Natural killer cell treated with Interleukin-12 subunit alpha and Interleukin-12 subunit beta and Interleukin-15 and Interleukin-18, amount 100 ng/mL, for 72 hours (primary cell): ENCODE data around the gene NUDT2. TPM values are rescaled to one million over a fixed set of nuclear protein-coding genes. Genes with fewer than 3 reads are reported as not detected.
"Not testable (repeated sequence)": the region's sequence is repeated elsewhere in the genome, so short reads cannot be mapped to it uniquely, and the experiment has no call there.

ENCODE experiments used
- ATAC-seq, 2 donors: fragments of 150-1000 bp; cut with Tn5 transposase in 1 of 2; sonication (Bioruptor Pico), chemical (Tn5 transposase) in 1 of 2; 2 replicates each; pipeline ENCODE4 v1.10.0; 2021
- DNase-seq: peaks from one replicate; pipeline ENCODE4 v3.0.0; 2022; ENCODE audit warnings: low spot score
- H3K27ac Mint-ChIP-seq, 2 donors: 1 replicate in 1 of 2; 2 replicates in 1 of 2; pipeline ENCODE4 v1.8.0; 2022; ENCODE audit warnings: mixed read lengths in 2 of 2, mild to moderate bottlenecking in 1 of 2, moderate library complexity in 1 of 2
- H3K27me3 Mint-ChIP-seq, 2 donors: 1 replicate in 1 of 2; 2 replicates in 1 of 2; pipeline ENCODE4 v1.8.0; 2022; ENCODE audit warnings: mixed read lengths in 2 of 2
- H3K36me3 Mint-ChIP-seq: one replicate; pipeline ENCODE4 v1.8.0; 2022; ENCODE audit warnings: mixed read lengths
- H3K4me1 Mint-ChIP-seq, 2 donors: 1 replicate in 1 of 2; 2 replicates in 1 of 2; pipeline ENCODE4 v1.8.0; 2022; ENCODE audit warnings: low read depth in 2 of 2, mixed read lengths in 2 of 2, mild to moderate bottlenecking in 1 of 2
- H3K4me3 Mint-ChIP-seq: one replicate; pipeline ENCODE4 v1.8.0; 2022; ENCODE audit warnings: mixed read lengths
- H3K9me3 Mint-ChIP-seq: 2 replicates; pipeline ENCODE4 v1.8.0; 2022; ENCODE audit warnings: mixed read lengths
- total RNA-seq, 2 donors: library from RNA; stranded (reverse); gene quantifications; one replicate each; pipeline ENCODE4 v1.2.3, GENCODE V29; 2022

The NUDT2 gene
- total RNA-seq, 2 donors from 2014 or later = 16.4 to 28.9 TPM

DNA sequence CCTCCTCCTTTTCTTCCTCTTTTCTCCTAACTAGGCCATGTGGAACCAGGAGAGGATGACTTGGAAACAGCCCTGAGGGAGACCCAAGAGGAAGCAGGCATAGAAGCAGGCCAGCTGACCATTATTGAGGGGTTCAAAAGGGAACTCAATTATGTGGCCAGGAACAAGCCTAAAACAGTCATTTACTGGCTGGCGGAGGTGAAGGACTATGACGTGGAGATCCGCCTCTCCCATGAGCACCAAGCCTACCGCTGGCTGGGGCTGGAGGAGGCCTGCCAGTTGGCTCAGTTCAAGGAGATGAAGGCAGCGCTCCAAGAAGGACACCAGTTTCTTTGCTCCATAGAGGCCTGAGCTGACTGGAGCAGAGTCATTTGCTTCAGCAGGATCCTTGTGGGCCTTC, 13.7 kb downstream of the NUDT2 start:
- H3K9me3 Mint-ChIP-seq = no peaks in the 10 kb centered on the region

DNA sequence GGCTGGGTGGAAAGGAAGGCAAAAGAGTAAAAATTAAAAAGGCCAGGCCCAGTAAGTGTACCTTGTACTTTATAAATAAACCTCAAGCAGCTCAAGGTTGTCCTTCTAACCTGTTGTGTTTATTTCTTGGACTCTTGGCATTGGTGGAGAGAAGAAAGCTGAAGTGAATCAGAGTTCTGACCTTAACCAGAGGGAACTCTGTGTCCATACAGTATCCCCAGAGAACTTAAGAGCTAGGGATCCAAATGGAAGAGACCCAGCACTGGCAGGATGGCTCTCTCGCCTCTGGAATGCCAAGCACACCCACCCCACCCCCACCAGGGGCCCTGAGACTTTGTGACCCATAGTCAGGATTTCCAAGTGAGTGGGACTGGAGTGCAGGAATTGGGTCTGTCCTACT, 14.2 kb downstream of the NUDT2 start:
- Mint-ChIP-seq H3K27me3 (no peaks in the 10 kb centered on the region), H3K9me3 (no peaks in the 10 kb centered on the region), H3K36me3 (peaks cover 5% of the 10 kb centered on the region), H3K4me1 (no peaks in the 10 kb centered on the region), H3K27ac (no peak overlapping the region), H3K4me3 (no peak overlapping the region)
- no peak for ATAC-seq
- DNase-seq = no peak

More for the DNA sequence above, 13.7 kb downstream of the NUDT2 start:
- no peaks in the 10 kb centered on the region for H3K4me1 Mint-ChIP-seq
- H3K4me3 Mint-ChIP-seq = no peak overlapping the region
- H3K36me3 Mint-ChIP-seq = peaks cover 5% of the 10 kb centered on the region
- no peak overlapping the region for H3K27ac Mint-ChIP-seq
- H3K27me3 Mint-ChIP-seq = no peaks in the 10 kb centered on the region
- no peak for DNase-seq
- ATAC-seq = no peak

DNA sequence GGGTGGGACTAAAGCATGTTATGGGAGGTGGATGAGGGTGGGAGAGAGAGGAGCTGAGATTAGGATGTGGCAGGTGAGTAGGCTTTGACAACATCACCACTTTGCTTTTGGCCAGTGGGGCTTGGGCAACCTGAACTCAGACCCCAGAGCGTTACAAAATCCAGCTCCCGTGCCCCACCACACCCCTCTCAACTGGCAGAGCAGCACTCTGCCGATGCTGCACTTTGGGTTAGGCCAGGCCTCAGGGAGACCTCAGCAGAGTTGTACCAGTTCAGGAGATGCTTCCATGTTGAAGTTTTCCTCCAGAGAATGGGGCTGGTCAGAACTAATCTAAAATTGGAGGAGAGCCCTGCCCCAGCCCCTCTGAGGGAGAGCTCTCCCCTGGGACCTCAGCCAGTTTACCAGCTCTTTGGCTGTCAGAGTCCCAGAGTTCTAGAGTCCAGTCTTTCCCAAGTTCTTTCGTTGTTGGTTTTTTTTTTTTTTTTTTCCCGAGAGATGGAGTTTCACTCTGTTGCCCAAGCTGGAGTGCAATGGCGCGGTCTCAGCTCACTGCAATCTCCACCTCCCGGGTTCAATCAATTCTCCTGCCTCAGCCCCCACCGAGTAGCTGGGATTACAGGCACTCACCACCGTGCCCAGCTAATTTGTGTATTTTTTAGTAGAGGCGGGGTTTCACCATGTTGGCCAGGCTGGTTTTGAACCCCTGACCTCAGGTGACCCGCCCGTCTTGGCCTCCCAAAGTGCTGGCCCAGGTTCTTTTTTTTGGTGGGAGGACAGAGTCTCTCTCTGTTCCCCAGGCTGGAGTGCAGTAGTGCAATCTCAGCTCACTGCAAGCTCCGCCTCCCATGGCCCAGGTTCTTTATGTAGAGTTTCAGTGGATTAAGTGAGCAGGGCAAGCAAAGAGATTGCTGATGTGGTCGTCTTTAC, 17.8 kb downstream of the NUDT2 start:
- no peaks in the 10 kb centered on the region for H3K9me3 Mint-ChIP-seq
- H3K27ac Mint-ChIP-seq = no peak overlapping the region
- H3K27me3 Mint-ChIP-seq = no peaks in the 10 kb centered on the region
- no peak overlapping the region for H3K4me3 Mint-ChIP-seq
- no peaks in the 10 kb centered on the region for H3K4me1 Mint-ChIP-seq
- ATAC-seq (no peak), DNase-seq (no peak)
- peaks cover 6% of the 10 kb centered on the region for H3K36me3 Mint-ChIP-seq

DNA sequence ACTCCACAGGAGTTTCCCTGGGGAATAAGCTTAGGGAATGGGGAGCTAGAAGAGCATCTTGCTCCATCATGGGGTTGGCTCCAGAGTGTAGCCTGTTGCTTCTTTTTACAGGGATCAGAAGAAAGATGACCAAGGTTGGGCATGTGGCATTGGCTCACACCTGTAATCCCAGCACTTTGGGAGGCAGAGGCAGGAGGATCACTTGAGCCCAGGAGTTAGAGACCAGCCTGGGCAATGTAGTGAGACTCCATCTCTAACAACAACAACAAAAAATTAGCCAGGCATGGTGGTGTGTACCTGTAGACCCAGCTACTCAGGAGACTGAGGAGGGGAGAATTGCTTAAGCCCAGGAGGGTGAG, 18.4 kb downstream of the NUDT2 start:
- Mint-ChIP-seq H3K9me3 (no peaks in the 10 kb centered on the region), H3K27me3 (no peaks in the 10 kb centered on the region), H3K27ac (no peak overlapping the region), H3K4me1 (no peaks in the 10 kb centered on the region), H3K36me3 (peaks cover 6% of the 10 kb centered on the region), H3K4me3 (no peak overlapping the region)
- DNase-seq (no peak), ATAC-seq (no peak)

DNA sequence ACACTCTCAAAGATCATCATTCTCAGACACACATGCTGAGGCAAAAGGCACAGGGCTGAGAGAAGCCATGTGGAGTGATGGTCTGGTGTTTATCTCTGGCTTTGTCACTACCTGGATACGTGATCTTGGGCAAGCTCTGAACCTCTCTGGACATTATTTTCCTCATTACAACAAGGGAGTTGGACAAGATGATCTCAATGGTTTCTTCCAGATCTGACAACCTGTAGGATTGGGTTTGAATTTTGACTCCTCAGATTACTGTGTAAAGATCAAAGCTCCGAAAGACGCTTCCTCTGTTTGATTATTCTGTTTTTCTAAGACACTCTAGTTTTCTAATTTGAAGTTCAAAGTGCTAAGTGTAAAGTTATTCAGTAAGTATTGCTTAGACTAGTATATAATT, 20.0 kb downstream of the NUDT2 start:
- Mint-ChIP-seq H3K27me3 (no peaks in the 10 kb centered on the region), H3K4me1 (no peaks in the 10 kb centered on the region), H3K4me3 (no peak overlapping the region), H3K36me3 (peaks cover 6% of the 10 kb centered on the region), H3K27ac (no peak overlapping the region), H3K9me3 (no peaks in the 10 kb centered on the region)
- ATAC-seq (no peak), DNase-seq (no peak)

DNA sequence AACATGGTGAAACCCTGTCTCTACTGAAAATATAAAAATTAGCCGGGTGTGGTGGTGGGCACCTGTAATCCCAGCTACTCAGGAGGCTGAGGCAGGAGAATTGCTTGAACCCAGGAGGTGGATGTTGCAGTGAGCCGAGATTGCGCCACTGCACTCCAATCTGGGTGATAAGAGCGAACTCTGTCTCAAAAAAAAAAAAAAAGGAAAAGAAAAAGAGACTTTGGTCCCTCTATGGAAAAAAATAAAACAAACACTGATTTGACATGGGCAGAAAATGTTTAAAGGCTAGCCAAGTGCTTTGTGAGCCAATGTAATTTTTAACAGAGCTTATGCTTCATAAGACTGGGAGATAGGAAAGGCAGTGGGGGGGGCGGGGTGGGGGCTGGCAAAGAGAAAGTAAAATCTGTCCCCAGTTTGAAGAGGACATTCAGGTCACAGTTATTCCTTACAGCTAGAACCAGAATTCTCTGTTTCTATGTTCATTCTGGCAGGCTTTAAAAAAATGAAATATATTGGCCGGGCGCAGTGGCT, 22.8 kb downstream of the NUDT2 start:
- not testable (repeated sequence) for H3K27me3 Mint-ChIP-seq, H3K27ac Mint-ChIP-seq, H3K4me1 Mint-ChIP-seq, ATAC-seq, DNase-seq, H3K9me3 Mint-ChIP-seq, H3K4me3 Mint-ChIP-seq
- peaks cover 12% of the 10 kb centered on the region for H3K36me3 Mint-ChIP-seq

DNA sequence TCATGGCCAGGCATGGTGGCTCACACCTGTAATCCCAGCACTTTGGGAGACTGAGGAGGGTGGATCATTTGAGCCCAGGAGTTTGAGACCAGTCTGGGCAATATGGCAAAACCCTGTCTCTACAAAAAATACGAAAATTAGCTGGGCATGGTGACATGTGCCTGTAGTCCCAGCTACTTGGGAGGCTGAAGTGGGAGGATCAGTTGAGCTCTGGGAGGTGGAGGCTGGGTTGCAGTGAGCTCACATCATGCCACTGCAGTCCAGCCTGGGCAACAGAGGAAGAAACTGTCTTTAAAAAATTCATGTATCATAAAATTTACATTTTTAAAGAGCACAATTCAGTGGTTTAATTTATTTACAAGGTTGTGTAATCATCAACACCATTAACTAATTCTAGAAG, 23.6 kb downstream of the NUDT2 start:
- H3K9me3 Mint-ChIP-seq, H3K4me3 Mint-ChIP-seq, DNase-seq, H3K27me3 Mint-ChIP-seq, ATAC-seq, H3K4me1 Mint-ChIP-seq, H3K27ac Mint-ChIP-seq: not testable (repeated sequence)
- peaks cover 16% of the 10 kb centered on the region for H3K36me3 Mint-ChIP-seq

DNA sequence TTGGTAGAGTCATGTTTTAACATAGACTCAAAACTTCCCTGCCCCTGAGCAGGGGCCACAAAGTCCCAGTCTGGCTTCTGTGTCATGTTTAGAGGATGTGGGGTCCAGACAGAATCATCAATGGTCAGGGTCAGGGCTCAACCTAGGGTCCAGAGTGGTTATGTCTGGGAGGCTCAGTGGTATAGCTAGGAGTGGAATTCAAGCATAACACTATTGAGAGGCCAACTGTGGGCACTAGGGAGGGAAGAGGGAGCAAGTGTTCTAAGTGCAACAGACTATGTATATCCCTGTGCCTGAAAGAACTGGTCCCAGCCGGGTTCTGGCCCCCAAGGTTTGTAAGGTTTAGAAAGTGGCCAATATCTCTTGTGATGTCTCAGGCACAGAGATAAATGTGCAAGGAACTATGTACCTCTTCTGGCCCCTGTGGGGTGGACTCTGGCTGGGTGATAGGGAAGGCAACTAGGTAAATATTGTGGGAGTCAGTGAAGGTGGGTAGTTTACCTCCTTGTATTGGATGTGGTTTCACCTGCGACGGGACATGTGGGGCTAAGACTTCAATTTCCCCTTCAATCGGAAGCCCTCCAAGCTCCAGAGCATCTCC, 33.3 kb downstream of the NUDT2 start:
- peaks cover 5% of the 10 kb centered on the region for H3K36me3 Mint-ChIP-seq
- ATAC-seq (no peak), DNase-seq (no peak)
- H3K4me3 Mint-ChIP-seq = no peak overlapping the region
- H3K9me3 Mint-ChIP-seq = no peaks in the 10 kb centered on the region
- H3K27ac Mint-ChIP-seq = no peak overlapping the region
- H3K27me3 Mint-ChIP-seq = no peaks in the 10 kb centered on the region
- peaks cover 0 to 5% of the 10 kb centered on the region in 2 donors for H3K4me1 Mint-ChIP-seq

DNA sequence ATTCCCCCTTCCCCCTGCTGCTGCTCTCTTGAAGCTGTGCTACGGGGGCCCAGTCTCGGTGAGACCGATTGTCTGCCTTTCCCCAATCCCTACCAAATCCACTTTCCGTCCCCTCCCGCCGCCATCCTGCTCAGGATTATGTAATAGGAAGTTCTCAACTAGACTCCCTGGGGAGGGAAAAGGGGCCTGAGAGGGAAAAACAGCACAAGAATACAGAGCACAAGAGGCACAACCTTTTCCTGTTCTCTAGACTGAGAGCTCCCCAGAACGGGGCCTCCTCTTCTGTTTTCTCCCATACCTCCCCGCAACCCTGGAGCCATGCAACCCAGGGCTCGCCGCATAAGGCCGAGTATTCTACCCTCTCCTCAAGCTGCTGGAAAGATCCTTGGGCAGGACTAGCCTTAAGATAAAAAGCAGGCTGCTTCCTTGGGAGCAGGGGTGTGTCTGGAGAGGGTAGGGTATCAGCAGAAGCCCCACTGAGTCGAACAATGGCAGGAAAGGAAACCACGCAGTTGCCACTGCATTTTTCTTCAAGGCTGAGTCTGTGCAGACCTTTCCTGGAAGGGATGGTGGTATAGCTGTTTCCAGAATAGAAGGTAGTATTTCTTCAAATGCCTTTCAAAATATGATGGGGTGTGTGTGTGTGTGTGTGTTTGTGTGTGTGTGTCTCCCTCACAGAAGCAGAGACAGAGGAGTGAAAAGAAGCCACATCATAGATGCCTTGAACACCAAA, 34.4 kb downstream of the NUDT2 start:
- DNase-seq (no peak), ATAC-seq (peak in 1 of 2 donors; percentile 33)
- Mint-ChIP-seq H3K9me3 (no peaks in the 10 kb centered on the region), H3K36me3 (no peaks in the 10 kb centered on the region), H3K4me3 (no peak overlapping the region), H3K27ac (no peak overlapping the region), H3K27me3 (no peaks in the 10 kb centered on the region), H3K4me1 (peaks cover 0 to 5% of the 10 kb centered on the region in 2 donors)

DNA sequence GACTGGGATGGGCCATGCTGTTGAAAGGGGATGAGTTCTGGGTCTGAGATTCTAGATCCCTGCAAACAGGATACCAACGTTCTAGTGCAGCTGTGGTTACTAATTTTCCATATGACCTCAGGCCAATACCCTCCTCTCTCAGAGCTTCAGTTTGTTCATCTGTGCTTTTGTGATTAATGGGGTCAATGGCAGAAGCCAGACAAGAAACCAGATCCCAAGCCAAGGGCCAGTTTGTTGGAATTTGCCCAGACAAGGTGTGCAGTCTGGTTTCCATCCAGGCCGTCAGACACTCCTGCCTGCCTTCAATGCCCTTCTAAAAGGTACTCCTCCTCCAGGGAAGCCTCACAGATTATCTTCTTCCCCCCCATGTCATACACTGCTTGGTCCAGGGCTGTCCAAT, 35.9 kb downstream of the NUDT2 start:
- Mint-ChIP-seq H3K4me1 (peaks cover 0 to 9% of the 10 kb centered on the region in 2 donors), H3K9me3 (no peaks in the 10 kb centered on the region), H3K4me3 (no peak overlapping the region), H3K27me3 (no peaks in the 10 kb centered on the region), H3K27ac (no peak overlapping the region), H3K36me3 (no peaks in the 10 kb centered on the region)
- DNase-seq (no peak), ATAC-seq (no peak)

DNA sequence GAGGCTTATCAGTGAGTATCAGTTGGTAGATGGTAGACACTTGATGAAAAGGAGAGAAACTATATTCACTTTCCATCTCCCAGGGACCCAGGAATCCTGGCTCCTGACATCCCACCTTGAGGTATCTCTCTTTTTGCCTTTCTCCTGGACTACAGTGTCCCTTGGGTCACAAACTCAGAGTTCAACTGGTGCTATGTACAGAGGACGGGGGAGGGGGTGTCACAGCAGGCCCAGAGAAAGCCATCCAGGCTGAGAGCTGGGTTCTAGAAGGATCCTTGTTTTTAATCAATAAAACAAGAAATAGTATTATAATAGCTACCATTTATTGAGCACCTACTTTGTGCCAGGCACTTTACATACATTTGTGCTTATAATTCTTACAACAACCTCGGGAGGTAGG, 37.0 kb downstream of the NUDT2 start:
- no peak overlapping the region for H3K4me3 Mint-ChIP-seq
- no peak for DNase-seq
- ATAC-seq = no peak
- H3K4me1 Mint-ChIP-seq = peaks cover 0 to 11% of the 10 kb centered on the region in 2 donors
- no peaks in the 10 kb centered on the region for H3K9me3 Mint-ChIP-seq
- no peak overlapping the region for H3K27ac Mint-ChIP-seq
- H3K36me3 Mint-ChIP-seq = no peaks in the 10 kb centered on the region
- no peaks in the 10 kb centered on the region for H3K27me3 Mint-ChIP-seq

DNA sequence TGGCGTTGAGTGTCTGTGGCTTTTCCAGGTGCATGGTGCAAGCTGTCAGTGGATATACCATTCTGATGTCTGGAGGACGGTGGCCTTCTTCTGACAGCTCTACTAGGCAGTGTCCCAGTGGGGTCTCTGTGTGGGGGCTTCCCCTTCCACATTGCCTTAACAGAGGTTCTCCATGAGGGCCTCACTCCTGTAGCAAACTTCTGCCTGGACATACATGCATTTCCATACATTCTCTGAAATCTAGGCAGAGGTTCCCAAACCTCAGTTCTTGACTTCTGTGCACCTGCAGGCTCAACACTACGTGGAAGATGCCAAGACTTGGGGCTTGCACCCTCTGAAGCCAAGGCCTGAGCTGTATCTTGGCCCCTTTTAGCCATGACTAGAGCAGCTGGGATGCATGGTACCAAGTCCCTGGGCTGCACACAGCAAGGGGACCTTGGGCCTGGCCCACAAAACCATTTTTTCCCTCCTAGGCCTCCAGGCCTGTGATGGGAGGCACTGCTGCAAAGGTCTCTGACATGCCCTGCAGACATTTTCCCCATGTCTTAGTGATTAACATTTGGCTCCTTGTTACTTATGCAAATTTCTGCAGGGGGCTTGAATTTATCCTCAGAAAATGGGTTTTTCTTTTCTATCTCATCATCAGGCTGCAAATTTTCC, 38.5 kb downstream of the NUDT2 start:
- not testable (repeated sequence) for ATAC-seq, H3K27me3 Mint-ChIP-seq, H3K36me3 Mint-ChIP-seq

DNA sequence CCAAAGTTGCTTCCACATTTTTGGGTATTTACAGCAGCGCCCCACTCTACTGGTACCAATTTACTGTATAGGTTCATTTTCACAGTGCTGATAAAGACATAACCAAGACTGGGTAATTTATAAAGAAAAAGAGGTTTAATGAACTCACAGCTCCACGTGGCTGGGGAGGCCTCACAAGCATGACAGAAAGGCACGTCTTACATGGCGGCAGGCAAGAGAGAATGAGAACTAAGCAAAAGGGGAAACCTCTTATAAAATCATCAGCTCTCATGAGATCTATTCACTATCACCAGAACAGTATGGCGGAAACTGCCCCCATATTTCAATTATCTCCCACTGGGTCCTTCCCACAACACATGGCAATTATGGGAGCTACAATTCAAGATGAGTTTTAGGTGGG, 39.4 kb downstream of the NUDT2 start:
- ATAC-seq, DNase-seq, H3K9me3 Mint-ChIP-seq, H3K27ac Mint-ChIP-seq, H3K36me3 Mint-ChIP-seq, H3K4me3 Mint-ChIP-seq, H3K27me3 Mint-ChIP-seq: not testable (repeated sequence)
- H3K4me1 Mint-ChIP-seq = peaks cover 0 to 11% of the 10 kb centered on the region in 2 donors

More for the DNA sequence above, 38.5 kb downstream of the NUDT2 start:
- not testable (repeated sequence) for H3K27ac Mint-ChIP-seq, H3K9me3 Mint-ChIP-seq, DNase-seq, H3K4me3 Mint-ChIP-seq
- peaks cover 0 to 11% of the 10 kb centered on the region in 2 donors for H3K4me1 Mint-ChIP-seq
